Neural cell (in vitro differentiated cells): ENCODE data around the gene WBP4. TPM values are rescaled to one million over a fixed set of nuclear protein-coding genes. Genes with fewer than 3 reads are reported as not detected.

Experiments used
- H2AFZ ChIP-seq: fragments of 200-600, 300-800 bp; sonication (generic), shearing (Covaris generic); 2 replicates; pipeline ENCODE4 v1.6.0; 2014; ENCODE audit warnings: low read depth, mild to moderate bottlenecking, antibody characterized with exemption, low read length, moderate library complexity
- H3F3A ChIP-seq: fragments of 200-600 bp; shearing (Covaris generic); 2 replicates; pipeline ENCODE4 v1.6.1; 2016; ENCODE audit warnings: mild to moderate bottlenecking, moderate library complexity, mixed read lengths, antibody characterized with exemption, low read length; ENCODE audit not compliant: insufficient read depth, poor library complexity, severe bottlenecking
- H3K27ac ChIP-seq: fragments of 200-600, 300-800 bp; sonication (generic), shearing (Covaris generic); 2 replicates; pipeline ENCODE4 v1.5.1; 2014; ENCODE audit warnings: mild to moderate bottlenecking, low read length, moderate library complexity
- H3K27me3 ChIP-seq: fragments of 300-800, 200-600 bp; sonication (generic), shearing (Covaris generic); 2 replicates; pipeline ENCODE4 v1.6.0; 2014; ENCODE audit warnings: mild to moderate bottlenecking, low read depth, low read length, moderate library complexity; ENCODE audit not compliant: insufficient read depth
- H3K36me3 ChIP-seq: fragments of 300-800, 200-600 bp; sonication (generic), shearing (Covaris generic); 2 replicates; pipeline ENCODE4 v1.5.1; 2014; ENCODE audit warnings: mild to moderate bottlenecking, antibody characterized with exemption, low read length, moderate library complexity; ENCODE audit not compliant: insufficient read depth
- H3K4me2 ChIP-seq: fragments of 300-800, 200-600 bp; sonication (generic), shearing (Covaris generic); 2 replicates; pipeline ENCODE4 v1.6.0; 2014; ENCODE audit warnings: mild to moderate bottlenecking, low read length
- H3K4me3 ChIP-seq: fragments of 300-800, 200-600 bp; sonication (generic), shearing (Covaris generic); 2 replicates; pipeline ENCODE4 v1.5.1; 2014; ENCODE audit warnings: mild to moderate bottlenecking, low read length, moderate library complexity
- H3K79me2 ChIP-seq: fragments of 200-600 bp; shearing (Covaris generic); replicated peaks from 2 replicates; pipeline ENCODE4 v1.6.0; 2014; ENCODE audit warnings: mild to moderate bottlenecking, low read length, moderate library complexity; ENCODE audit not compliant: insufficient read depth
- H3K9ac ChIP-seq: fragments of 300-800, 200-600 bp; sonication (generic), shearing (Covaris generic); 2 replicates; pipeline ENCODE4 v1.6.1; 2016; ENCODE audit warnings: mild to moderate bottlenecking, low read length, mixed read lengths
- H3K9me2 ChIP-seq: fragments of 200-600 bp; shearing (Covaris generic); 2 replicates; pipeline ENCODE4 v1.6.1; 2016; ENCODE audit warnings: mild to moderate bottlenecking, low read length, mixed read lengths; ENCODE audit not compliant: insufficient read depth
- H3K9me3 ChIP-seq: fragments of 200-600, 300-800 bp; sonication (generic), shearing (Covaris generic); 2 replicates; pipeline ENCODE4 v1.6.1; 2016; ENCODE audit warnings: mild to moderate bottlenecking, mixed run types, low read length, moderate library complexity, mixed read lengths
- H4K20me1 ChIP-seq: fragments of 200-600 bp; shearing (Covaris generic); 2 replicates; pipeline ENCODE4 v1.6.1; 2016; ENCODE audit warnings: mild to moderate bottlenecking, mixed run types; ENCODE audit not compliant: insufficient read depth
- EP300 ChIP-seq: fragments of 450-650 bp; conservative IDR thresholded peaks from 2 replicates; pipeline ENCODE4 v1.6.1; 2014; ENCODE audit warnings: antibody characterized with exemption, mild to moderate bottlenecking, moderate library complexity; ENCODE audit not compliant: poor library complexity, severe bottlenecking
- EZH2 ChIP-seq: fragments of 200-600, 300-800 bp; shearing (Covaris generic), sonication (generic); IDR thresholded peaks from 2 replicates; pipeline ENCODE4 v1.6.1; 2014; ENCODE audit warnings: antibody characterized with exemption, low read length, borderline replicate concordance, mild to moderate bottlenecking; ENCODE audit not compliant: insufficient read depth, poor library complexity, severe bottlenecking
- MXI1 ChIP-seq: fragments of 450-650 bp; conservative IDR thresholded peaks from 2 replicates; pipeline ENCODE4 v1.6.1; 2014; ENCODE audit warnings: antibody characterized with exemption, mild to moderate bottlenecking; ENCODE audit not compliant: poor library complexity, severe bottlenecking
- POLR2AphosphoS5 ChIP-seq: IDR thresholded peaks from 2 replicates; pipeline ENCODE4 v1.6.1; 2012
- RAD21 ChIP-seq: fragments of 450-650 bp; conservative IDR thresholded peaks from 2 replicates; pipeline ENCODE4 v1.6.1; 2014; ENCODE audit warnings: antibody characterized with exemption, mild to moderate bottlenecking, moderate library complexity
- REST ChIP-seq: IDR thresholded peaks from 2 replicates; pipeline ENCODE4 v1.6.1; 2012; ENCODE audit warnings: borderline replicate concordance
- SMC3 ChIP-seq: fragments of 450-650 bp; conservative IDR thresholded peaks from 2 replicates; pipeline ENCODE4 v1.6.1; 2014; ENCODE audit warnings: antibody characterized with exemption, mild to moderate bottlenecking, moderate library complexity; ENCODE audit not compliant: poor library complexity
- TAF1 ChIP-seq: IDR thresholded peaks from 2 replicates; pipeline ENCODE4 v1.6.1; 2012; ENCODE audit warnings: low read depth
- polyA minus RNA-seq: library from RNA; depleted of rRNA, polyadenylated mRNA; stranded (reverse); fragments of >200 nt; gene quantifications from 2 replicates; pipeline ENCODE4 v1.2.3, GENCODE V29; 2014
- polyA plus RNA-seq: library from polyadenylated mRNA; depleted of rRNA; stranded (reverse); fragments of >200 nt; gene quantifications from 2 replicates; pipeline ENCODE4 v1.2.3, GENCODE V29; 2014
- TF ChIP-seq, protein P1 (sequence below): fragments of 450-650 bp; IDR thresholded peaks from 2 replicates; pipeline ENCODE4 v1.5.1; 2014; ENCODE audit warnings: antibody characterized with exemption, mild to moderate bottlenecking, moderate library complexity; ENCODE audit not compliant: poor library complexity, severe bottlenecking

WBP4 gene, protein sequence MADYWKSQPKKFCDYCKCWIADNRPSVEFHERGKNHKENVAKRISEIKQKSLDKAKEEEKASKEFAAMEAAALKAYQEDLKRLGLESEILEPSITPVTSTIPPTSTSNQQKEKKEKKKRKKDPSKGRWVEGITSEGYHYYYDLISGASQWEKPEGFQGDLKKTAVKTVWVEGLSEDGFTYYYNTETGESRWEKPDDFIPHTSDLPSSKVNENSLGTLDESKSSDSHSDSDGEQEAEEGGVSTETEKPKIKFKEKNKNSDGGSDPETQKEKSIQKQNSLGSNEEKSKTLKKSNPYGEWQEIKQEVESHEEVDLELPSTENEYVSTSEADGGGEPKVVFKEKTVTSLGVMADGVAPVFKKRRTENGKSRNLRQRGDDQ
- polyA plus RNA-seq (13.8 and 19.0 TPM in 2 replicates), polyA minus RNA-seq (15.3 and 15.6 TPM in 2 replicates)

GRCh38 chr13:41061075-41061913 lies at the start of gene WBP4:
TSS of gene WBP4 (plus strand) at chr13:41061509. CDS start at chr13:41061674, 165 bp downstream.
- Histone ChIP-seq H3K27me3 (no peaks in the 10 kb centered on the region), H3K36me3 (peaks cover 11% of the 10 kb centered on the region), H3K9me2 (no peaks in the 10 kb centered on the region), H3K79me2 (peaks cover 23% of the 10 kb centered on the region), H3K9ac (peak within 1 kb of the TSS; percentile 78), H4K20me1 (no peaks in the 10 kb centered on the region), H3K27ac (peak within 1 kb of the TSS; percentile 83), H3K4me3 (peak within 1 kb of the TSS; percentile 90), H3K9me3 (no peaks in the 10 kb centered on the region), H2AFZ (peak within 1 kb of the TSS; percentile 97), H3K4me2 (peak within 1 kb of the TSS; percentile 54), H3F3A (peaks cover 12% of the 10 kb centered on the region)
- TF ChIP-seq TAF1 (peak; percentile 24), REST (peak; percentile 8), SMC3 (no peak), EZH2 (no peak), MXI1 (peak; percentile 65), EP300 (peak; percentile 65), RAD21 (no peak), POLR2AphosphoS5 (peak; percentile 77)
- TF ChIP-seq, protein P1, sequence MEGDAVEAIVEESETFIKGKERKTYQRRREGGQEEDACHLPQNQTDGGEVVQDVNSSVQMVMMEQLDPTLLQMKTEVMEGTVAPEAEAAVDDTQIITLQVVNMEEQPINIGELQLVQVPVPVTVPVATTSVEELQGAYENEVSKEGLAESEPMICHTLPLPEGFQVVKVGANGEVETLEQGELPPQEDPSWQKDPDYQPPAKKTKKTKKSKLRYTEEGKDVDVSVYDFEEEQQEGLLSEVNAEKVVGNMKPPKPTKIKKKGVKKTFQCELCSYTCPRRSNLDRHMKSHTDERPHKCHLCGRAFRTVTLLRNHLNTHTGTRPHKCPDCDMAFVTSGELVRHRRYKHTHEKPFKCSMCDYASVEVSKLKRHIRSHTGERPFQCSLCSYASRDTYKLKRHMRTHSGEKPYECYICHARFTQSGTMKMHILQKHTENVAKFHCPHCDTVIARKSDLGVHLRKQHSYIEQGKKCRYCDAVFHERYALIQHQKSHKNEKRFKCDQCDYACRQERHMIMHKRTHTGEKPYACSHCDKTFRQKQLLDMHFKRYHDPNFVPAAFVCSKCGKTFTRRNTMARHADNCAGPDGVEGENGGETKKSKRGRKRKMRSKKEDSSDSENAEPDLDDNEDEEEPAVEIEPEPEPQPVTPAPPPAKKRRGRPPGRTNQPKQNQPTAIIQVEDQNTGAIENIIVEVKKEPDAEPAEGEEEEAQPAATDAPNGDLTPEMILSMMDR, result no peak

GRCh38 chr13:41012536-41012935 lies 48.8 kb upstream of the WBP4 start:
- H3K9me2 ChIP-seq, result no peaks in the 10 kb centered on the region
- no peaks in the 10 kb centered on the region for H4K20me1 ChIP-seq
- H3K9me3 ChIP-seq, result no peaks in the 10 kb centered on the region
- H3K79me2 ChIP-seq, result no peaks in the 10 kb centered on the region
- TF ChIP-seq TAF1 (no peak), POLR2AphosphoS5 (no peak), REST (no peak), EP300 (no peak), RAD21 (no peak), MXI1 (no peak)
- TF ChIP-seq, protein P1, result no peak
- no peaks in the 10 kb centered on the region for H3K27me3 ChIP-seq
- H2AFZ ChIP-seq, result no peak overlapping the region
- H3K36me3 ChIP-seq, result no peaks in the 10 kb centered on the region
- no peak overlapping the region for H3K4me3 ChIP-seq
- no peak overlapping the region for H3K4me2 ChIP-seq
- H3K9ac ChIP-seq, result no peak overlapping the region
- no peaks in the 10 kb centered on the region for H3F3A ChIP-seq
- H3K27ac ChIP-seq, result no peak overlapping the region
